Caco-2 (cell line): ENCODE measurements around the gene ALK. TPM values are rescaled to one million over a fixed set of nuclear protein-coding genes. Genes with fewer than 3 reads are reported as not detected.

Source experiments
- BruUV-seq: library from RNA; stranded (reverse); fragments of 400-500 nt; replicated peaks from 2 replicates; lab custom pipeline; 2021; lab: Mats Ljungman, UMichigan
- CTCF ChIA-PET: fragments of 300-600 bp; sonication (Branson Sonifier 250); formaldehyde crosslinking; loops from one replicate; lab custom pipeline; 2022; ENCODE audit warnings: antibody characterized with exemption; lab: Charles Lee
- POLR2A ChIA-PET: fragments of 300-600 bp; sonication (Branson Sonifier 250); formaldehyde crosslinking; loops from one replicate; lab custom pipeline; 2022; ENCODE audit warnings: antibody characterized with exemption; lab: Charles Lee
- DNase-seq, 2 experiments: peaks; one replicate each; pipeline versions ENCODE4 v3.0.0 to v3.0.0-alpha.2; 2020 to 2022
- H3K27me3 ChIP-seq: replicated peaks from 2 replicates; pipeline ENCODE4 v1.6.0; 2011; ENCODE audit warnings: low read length; ENCODE audit not compliant: control insufficient read depth, insufficient read depth
- H3K36me3 ChIP-seq: 2 replicates; pipeline ENCODE4 v1.5.1; 2011; ENCODE audit warnings: low read length; ENCODE audit not compliant: control insufficient read depth, insufficient read depth
- H3K4me1 ChIP-seq: fragments of 250-450 bp; sonication (Bioruptor Pico); 2 replicates; pipeline ENCODE4 v1.5.1; 2020; ENCODE audit warnings: mild to moderate bottlenecking
- H3K4me3 ChIP-seq: 2 replicates; pipeline ENCODE4 v1.5.1; 2011; ENCODE audit warnings: low read depth, mild to moderate bottlenecking, control low read depth, low read length
- H3K9me3 ChIP-seq: fragments of 250-450 bp; sonication (Bioruptor Pico); 2 replicates; pipeline ENCODE4 v1.5.1; 2020; ENCODE audit warnings: mild to moderate bottlenecking, moderate library complexity
- H3K27ac Mint-ChIP-seq: one replicate; pipeline ENCODE4 v1.8.0; 2022; ENCODE audit warnings: mixed read lengths; ENCODE audit not compliant: unreplicated experiment
- H3K27me3 Mint-ChIP-seq: one replicate; pipeline ENCODE4 v1.8.0; 2022; ENCODE audit warnings: mixed read lengths; ENCODE audit not compliant: insufficient read depth, unreplicated experiment
- H3K36me3 Mint-ChIP-seq: one replicate; pipeline ENCODE4 v1.8.0; 2022; ENCODE audit warnings: mild to moderate bottlenecking, mixed read lengths; ENCODE audit not compliant: insufficient read depth, unreplicated experiment
- H3K4me1 Mint-ChIP-seq: one replicate; pipeline ENCODE4 v1.8.0; 2022; ENCODE audit warnings: low read depth, mixed read lengths; ENCODE audit not compliant: unreplicated experiment
- H3K4me3 Mint-ChIP-seq: one replicate; pipeline ENCODE4 v1.8.0; 2022; ENCODE audit warnings: mild to moderate bottlenecking, moderate library complexity, mixed read lengths; ENCODE audit not compliant: unreplicated experiment
- H3K9me3 Mint-ChIP-seq: one replicate; pipeline ENCODE4 v1.8.0; 2022; ENCODE audit warnings: mixed read lengths; ENCODE audit not compliant: unreplicated experiment
- CTCF ChIP-seq, 2 experiments: fragments of 200-600 bp in 1 of 2; IDR thresholded peaks; 1 replicate in 1 of 2; 2 replicates in 1 of 2; pipeline versions ENCODE4 v1.5.1 to v1.8.0; 2011 to 2022; ENCODE audit warnings: antibody characterized with exemption in 1 of 2, control low read depth in 1 of 2, inconsistent platforms in 1 of 2, low read depth in 1 of 2, low read length in 1 of 2, mild to moderate bottlenecking in 1 of 2, moderate library complexity in 1 of 2; ENCODE audit not compliant: insufficient read depth in 1 of 2, severe bottlenecking in 1 of 2, unreplicated experiment in 1 of 2
- intact Hi-C: fragments of 100-400 bp; cut with micrococcal nuclease; formaldehyde crosslinking; loops from one replicate; pipeline ENCODE4 v1.10.0; 2022; ENCODE audit not compliant: unreplicated experiment
- total RNA-seq: library from RNA; stranded (reverse); gene quantifications from 2 replicates; pipeline ENCODE4 v1.2.3, GENCODE V29; 2022

Gene ALK
- total RNA-seq, 1 experiment from 2014 or later, result 0.11 TPM

DNA sequence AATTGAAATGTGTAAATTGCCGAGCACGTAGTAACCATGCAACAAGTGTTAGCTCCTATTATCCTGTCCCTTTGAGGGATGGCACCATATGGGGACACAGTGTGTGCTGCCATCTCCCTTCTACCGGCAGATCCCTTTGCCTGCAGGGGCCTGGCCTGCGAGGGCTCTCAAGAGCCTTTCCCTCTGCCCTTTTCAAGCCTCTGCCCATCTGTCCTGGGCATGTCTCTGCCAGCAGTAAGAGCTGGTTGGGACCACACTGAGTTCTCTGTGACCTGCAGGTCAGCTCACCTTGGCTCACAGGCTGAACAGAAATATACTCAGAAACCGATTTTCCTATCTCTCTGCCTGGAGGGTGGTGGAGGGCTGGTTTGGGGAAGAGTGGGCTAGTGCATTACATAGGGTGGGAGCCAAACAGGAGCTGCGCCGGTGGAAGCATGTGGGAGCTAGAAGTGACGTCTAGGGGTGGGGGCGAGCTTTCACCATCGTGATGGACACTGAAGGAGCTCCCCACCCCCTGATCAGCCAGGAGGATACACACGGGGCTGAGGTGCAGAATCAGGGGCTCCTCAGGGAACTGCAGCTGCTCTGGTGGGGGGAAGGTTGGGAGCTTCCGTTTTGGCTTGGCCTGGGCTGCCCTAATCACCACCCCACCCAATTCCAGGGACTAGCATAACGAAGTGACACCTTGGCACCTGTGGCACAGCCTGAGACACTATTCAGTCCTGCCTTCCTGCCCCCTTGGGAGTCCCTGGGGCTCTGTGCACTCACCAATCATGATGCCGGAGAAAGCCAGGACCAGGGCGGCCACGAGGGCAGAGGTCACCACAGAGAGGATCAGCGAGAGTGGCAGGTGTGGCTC lies 696.5 kb downstream of the ALK start:
- no peak overlapping the region for H3K27ac Mint-ChIP-seq
- DNase-seq, result peak in 1 of 2 experiments; percentile 19
- no peaks in the 10 kb centered on the region; the same call in 1 of the 2 replicates for H3K27me3 ChIP-seq
- H3K9me3 ChIP-seq, result no peaks in the 10 kb centered on the region
- H3K9me3 Mint-ChIP-seq, result no peaks in the 10 kb centered on the region
- H3K36me3 ChIP-seq, result no peaks in the 10 kb centered on the region
- POLR2A ChIA-PET, result no interaction called here
- H3K27me3 Mint-ChIP-seq, result peaks cover 9% of the 10 kb centered on the region
- intact Hi-C loops, result no loop called here
- no peaks in the 10 kb centered on the region for H3K4me1 ChIP-seq
- no TSS peak for BruUV-seq
- H3K4me3 Mint-ChIP-seq, result no peak overlapping the region
- CTCF ChIA-PET, result no interaction called here
- no peaks in the 10 kb centered on the region for H3K4me1 Mint-ChIP-seq
- no peak for TF ChIP-seq CTCF (IDR thresholded peaks at IDR 0.05; ENCODE audit: insufficient read depth in 1 of 2, low read depth in 1 of 2, low read length in 1 of 2, severe bottlenecking in 1 of 2, unreplicated experiment in 1 of 2)
- no peak overlapping the region for H3K4me3 ChIP-seq
- H3K36me3 Mint-ChIP-seq, result no peaks in the 10 kb centered on the region

GRCh38 chr2:29223851-29224692 lies 697.3 kb downstream of the ALK start:
- no TSS peak for BruUV-seq
- intact Hi-C loops, result no loop called here
- peak in 1 of 2 experiments; percentile 19 for DNase-seq
- no peak overlapping the region for H3K4me3 ChIP-seq
- TF ChIP-seq CTCF (IDR thresholded peaks at IDR 0.05; ENCODE audit: insufficient read depth in 1 of 2, low read depth in 1 of 2, low read length in 1 of 2, severe bottlenecking in 1 of 2, unreplicated experiment in 1 of 2), result no peak
- CTCF ChIA-PET, result no interaction called here
- H3K36me3 ChIP-seq, result no peaks in the 10 kb centered on the region
- H3K27me3 ChIP-seq, result no peaks in the 10 kb centered on the region; the same call in 1 of the 2 replicates
- no peaks in the 10 kb centered on the region for H3K4me1 ChIP-seq
- no peaks in the 10 kb centered on the region for H3K9me3 ChIP-seq
- Mint-ChIP-seq H3K36me3 (no peaks in the 10 kb centered on the region), H3K27me3 (peaks cover 6% of the 10 kb centered on the region), H3K4me1 (no peaks in the 10 kb centered on the region), H3K9me3 (no peaks in the 10 kb centered on the region), H3K4me3 (no peak overlapping the region), H3K27ac (no peak overlapping the region)
- POLR2A ChIA-PET, result no interaction called here

DNA sequence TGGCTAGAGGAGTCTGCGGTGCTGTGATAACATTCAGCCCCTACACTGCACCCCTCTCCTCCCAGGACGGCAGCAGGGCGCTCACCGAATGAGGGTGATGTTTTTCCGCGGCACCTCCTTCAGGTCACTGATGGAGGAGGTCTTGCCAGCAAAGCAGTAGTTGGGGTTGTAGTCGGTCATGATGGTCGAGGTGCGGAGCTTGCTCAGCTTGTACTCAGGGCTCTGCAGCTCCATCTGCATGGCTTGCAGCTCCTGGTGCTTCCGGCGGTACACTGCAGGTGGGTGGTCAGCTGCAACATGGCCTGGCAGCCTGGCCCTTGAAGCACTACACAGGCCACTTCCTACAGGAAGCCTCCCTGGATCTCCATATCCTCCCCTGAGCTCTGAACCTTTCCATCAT lies 698.1 kb downstream of the ALK start:
- no peak for TF ChIP-seq CTCF (IDR thresholded peaks at IDR 0.05; ENCODE audit: insufficient read depth in 1 of 2, low read depth in 1 of 2, low read length in 1 of 2, severe bottlenecking in 1 of 2, unreplicated experiment in 1 of 2)
- CTCF ChIA-PET, result no interaction called here

More for the DNA sequence above, 698.1 kb downstream of the ALK start:
- intact Hi-C loops, result no loop called here
- Mint-ChIP-seq H3K4me3 (no peak overlapping the region), H3K27ac (no peak overlapping the region), H3K9me3 (no peaks in the 10 kb centered on the region), H3K4me1 (no peaks in the 10 kb centered on the region), H3K36me3 (no peaks in the 10 kb centered on the region), H3K27me3 (peaks cover 3% of the 10 kb centered on the region)
- H3K36me3 ChIP-seq, result no peaks in the 10 kb centered on the region
- H3K27me3 ChIP-seq, result no peaks in the 10 kb centered on the region; the same call in 1 of the 2 replicates
- H3K9me3 ChIP-seq, result no peaks in the 10 kb centered on the region
- H3K4me3 ChIP-seq, result no peak overlapping the region
- BruUV-seq, result no TSS peak
- peak in 1 of 2 experiments; percentile 5 for DNase-seq
- H3K4me1 ChIP-seq, result no peaks in the 10 kb centered on the region
- POLR2A ChIA-PET, result no interaction called here
